Muscle layer of duodenum (tissue), 2 donors: ENCODE data around the gene INHBA.
A peak's percentile ranks its signal among the peaks of the same experiment; 100 is the strongest.

Source experiments
- H3K27ac ChIP-seq: one replicate; pipeline ENCODE4 v1.7.0; 2013; ENCODE audit warnings: mild to moderate bottlenecking, low read length
- H3K27me3 ChIP-seq: one replicate; pipeline ENCODE4 v1.7.0; 2013; ENCODE audit warnings: low read depth, mild to moderate bottlenecking, control low read depth, low read length
- H3K36me3 ChIP-seq, 2 donors: one replicate each; pipeline ENCODE4 v1.7.0; 2013; ENCODE audit warnings: low read length in 2 of 2, control low read depth in 1 of 2, mild to moderate bottlenecking in 1 of 2; ENCODE audit not compliant: insufficient read depth in 2 of 2, control insufficient read depth in 1 of 2
- H3K4me1 ChIP-seq, 2 donors: one replicate each; pipeline ENCODE4 v1.7.0; 2013; ENCODE audit warnings: low read length in 2 of 2, mild to moderate bottlenecking in 2 of 2, control low read depth in 1 of 2, moderate library complexity in 1 of 2; ENCODE audit not compliant: insufficient read depth in 2 of 2, control insufficient read depth in 1 of 2
- H3K4me3 ChIP-seq, 2 donors: one replicate each; pipeline ENCODE4 v1.7.0; 2013; ENCODE audit warnings: low read length in 2 of 2, low read depth in 1 of 2, mild to moderate bottlenecking in 1 of 2
- H3K9me3 ChIP-seq, 2 donors: one replicate each; pipeline ENCODE4 v1.7.0; 2013; ENCODE audit warnings: low read length in 2 of 2, control low read depth in 1 of 2, mild to moderate bottlenecking in 1 of 2; ENCODE audit not compliant: control insufficient read depth in 1 of 2
- donor health status: healthy.

INHBA gene

GRCh38 chr7:41702635-41703371 is at the start of gene INHBA:
TSS of gene INHBA (minus strand) at chr7:41703090. CDS start at chr7:41700374, 2,716 bp downstream.
- Histone ChIP-seq H3K4me3 (peak within 1 kb of the TSS; percentile 21 to 68), H3K27me3 (no peaks in the 10 kb centered on the region), H3K27ac (peak within 1 kb of the TSS; percentile 78), H3K9me3 (no peaks in the 10 kb centered on the region), H3K36me3 (peaks cover 0 to 4% of the 10 kb centered on the region in 2 donors), H3K4me1 (peaks cover 0 to 15% of the 10 kb centered on the region in 2 donors)

GRCh38 chr7:41752615-41753014 is 49.7 kb upstream of the INHBA start:
- Histone ChIP-seq H3K27ac (no peak overlapping the region), H3K27me3 (no peaks in the 10 kb centered on the region), H3K36me3 (no peaks in the 10 kb centered on the region), H3K4me1 (no peaks in the 10 kb centered on the region), H3K4me3 (no peak overlapping the region), H3K9me3 (peaks cover 0 to 4% of the 10 kb centered on the region in 2 donors)

GRCh38 chr7:41750661-41751540 is 48.0 kb upstream of the INHBA start:
- H3K27ac ChIP-seq, result no peak overlapping the region
- H3K36me3 ChIP-seq, result no peaks in the 10 kb centered on the region
- H3K4me3 ChIP-seq, result no peak overlapping the region
- H3K27me3 ChIP-seq, result no peaks in the 10 kb centered on the region
- no peaks in the 10 kb centered on the region for H3K4me1 ChIP-seq
- peaks cover 0 to 4% of the 10 kb centered on the region in 2 donors for H3K9me3 ChIP-seq

GRCh38 chr7:41747961-41748360 is 45.1 kb upstream of the INHBA start:
- Histone ChIP-seq H3K27ac (no peak overlapping the region), H3K36me3 (no peaks in the 10 kb centered on the region), H3K4me1 (no peaks in the 10 kb centered on the region), H3K4me3 (no peak overlapping the region), H3K27me3 (no peaks in the 10 kb centered on the region), H3K9me3 (no peaks in the 10 kb centered on the region)

- Histone ChIP-seq H3K27me3 (no peaks in the 10 kb centered on the region), H3K4me3 (no peak overlapping the region), H3K4me1 (no peaks in the 10 kb centered on the region), H3K36me3 (no peaks in the 10 kb centered on the region), H3K9me3 (peaks cover 5 to 7% of the 10 kb centered on the region in 2 donors), H3K27ac (no peak overlapping the region)
These were observed 42.6 kb upstream of the INHBA start for GRCh38 chr7:41745451-41745850.

GRCh38 chr7:41744161-41744560 is 41.3 kb upstream of the INHBA start:
- Histone ChIP-seq H3K36me3 (no peaks in the 10 kb centered on the region), H3K27ac (no peak overlapping the region), H3K4me3 (no peak overlapping the region), H3K27me3 (no peaks in the 10 kb centered on the region), H3K9me3 (peaks cover 5 to 7% of the 10 kb centered on the region in 2 donors), H3K4me1 (no peaks in the 10 kb centered on the region)

- no peaks in the 10 kb centered on the region for H3K4me1 ChIP-seq
- no peak overlapping the region for H3K4me3 ChIP-seq
- no peaks in the 10 kb centered on the region for H3K27me3 ChIP-seq
- peaks cover 5 to 7% of the 10 kb centered on the region in 2 donors for H3K9me3 ChIP-seq
- no peaks in the 10 kb centered on the region for H3K36me3 ChIP-seq
- H3K27ac ChIP-seq, result no peak overlapping the region
These were observed 39.6 kb upstream of the INHBA start for GRCh38 chr7:41742401-41743020.

GRCh38 chr7:41738806-41739205 is 35.9 kb upstream of the INHBA start:
- Histone ChIP-seq H3K4me3 (no peak overlapping the region), H3K9me3 (peaks cover 5 to 7% of the 10 kb centered on the region in 2 donors), H3K4me1 (no peaks in the 10 kb centered on the region), H3K27me3 (no peaks in the 10 kb centered on the region), H3K27ac (no peak overlapping the region), H3K36me3 (no peaks in the 10 kb centered on the region)

GRCh38 chr7:41738336-41738735 is 35.4 kb upstream of the INHBA start:
- no peak overlapping the region for H3K4me3 ChIP-seq
- H3K4me1 ChIP-seq, result no peaks in the 10 kb centered on the region
- H3K36me3 ChIP-seq, result no peaks in the 10 kb centered on the region
- H3K9me3 ChIP-seq, result peaks cover 5 to 7% of the 10 kb centered on the region in 2 donors
- H3K27me3 ChIP-seq, result no peaks in the 10 kb centered on the region
- H3K27ac ChIP-seq, result no peak overlapping the region

GRCh38 chr7:41735206-41735605 is 32.3 kb upstream of the INHBA start:
- no peaks in the 10 kb centered on the region for H3K27me3 ChIP-seq
- no peak overlapping the region for H3K27ac ChIP-seq
- no peaks in the 10 kb centered on the region for H3K9me3 ChIP-seq
- peaks cover 0 to 5% of the 10 kb centered on the region in 2 donors for H3K4me1 ChIP-seq
- H3K4me3 ChIP-seq, result no peak overlapping the region
- H3K36me3 ChIP-seq, result no peaks in the 10 kb centered on the region

- H3K9me3 ChIP-seq, result no peaks in the 10 kb centered on the region
- H3K27ac ChIP-seq, result no peak overlapping the region
- H3K27me3 ChIP-seq, result no peaks in the 10 kb centered on the region
- H3K36me3 ChIP-seq, result no peaks in the 10 kb centered on the region
- H3K4me3 ChIP-seq, result no peak overlapping the region
- H3K4me1 ChIP-seq, result peaks cover 0 to 5% of the 10 kb centered on the region in 2 donors
These were observed 30.0 kb upstream of the INHBA start for GRCh38 chr7:41732843-41733306.
